H1 (cell line): Measurements from ENCODE around the gene SCARF1. TPM values are rescaled to one million over a fixed set of nuclear protein-coding genes. Genes with fewer than 3 reads are reported as not detected.

ENCODE experiments used
- CTCF ChIA-PET: fragments of 300-600 bp; sonication (Branson Sonifier 250); formaldehyde crosslinking; loops from one replicate; lab custom pipeline; 2021; ENCODE audit not compliant: partially characterized antibody; lab: Charles Lee
- POLR2A ChIA-PET: fragments of 300-600 bp; sonication (Branson Sonifier 250); formaldehyde crosslinking; loops from one replicate; lab custom pipeline; 2021; ENCODE audit warnings: inconsistent platforms; ENCODE audit not compliant: partially characterized antibody; lab: Charles Lee
- DNase-seq, 2 experiments: peaks; one replicate each; pipeline versions ENCODE4 v3.0.0 to v3.0.0-alpha.2; 2010 to 2022; ENCODE audit warnings: low spot score in 2 of 2, low read depth in 1 of 2, mixed read lengths in 1 of 2
- FAIRE-seq: peaks from 2 replicates; lab custom pipeline; 2011; peaks lifted over from hg19 to GRCh38; lab: Jason Lieb, UNC
- H2AFZ ChIP-seq: 2 replicates; pipeline ENCODE4 v1.8.1; 2012; ENCODE audit warnings: low read length, inconsistent platforms
- H2AK5ac ChIP-seq: 2 replicates; pipeline ENCODE4 v1.6.1; 2013; ENCODE audit warnings: low read depth, low read length
- H2BK120ac ChIP-seq: replicated peaks from 2 replicates; pipeline ENCODE3; 2013; ENCODE audit warnings: low read depth, low read length, inconsistent platforms
- H2BK12ac ChIP-seq: 2 replicates; pipeline ENCODE4 v1.6.1; 2013; ENCODE audit warnings: low read depth, low read length
- H2BK15ac ChIP-seq: 2 replicates; pipeline ENCODE4 v1.6.1; 2013; ENCODE audit warnings: low read length
- H2BK20ac ChIP-seq: 2 replicates; pipeline ENCODE4 v1.6.1; 2013; ENCODE audit warnings: low read length
- H2BK5ac ChIP-seq: 2 replicates; pipeline ENCODE4 v1.6.1; 2013; ENCODE audit warnings: low read depth, low read length
- H3K14ac ChIP-seq: 2 replicates; pipeline ENCODE4 v1.6.1; 2013; ENCODE audit warnings: inconsistent platforms; ENCODE audit not compliant: insufficient read length
- H3K18ac ChIP-seq: 2 replicates; pipeline ENCODE4 v1.6.1; 2013; ENCODE audit warnings: low read length; ENCODE audit errors: extremely low read depth
- H3K23ac ChIP-seq: 2 replicates; pipeline ENCODE4 v1.6.1; 2013; ENCODE audit warnings: inconsistent platforms; ENCODE audit not compliant: insufficient read length
- H3K23me2 ChIP-seq: 2 replicates; pipeline ENCODE4 v1.6.1; 2013; ENCODE audit warnings: low read depth, low read length
- H3K27ac ChIP-seq: 2 replicates; pipeline ENCODE4 v1.6.1; 2011; ENCODE audit warnings: low read depth, low read length, inconsistent platforms
- H3K27me3 ChIP-seq, 4 experiments: replicated peaks in 1 of 4; 1 replicate in 1 of 4; 2 replicates in 3 of 4; pipeline versions ENCODE4 v1.6.1 to v1.8.1; 2011 to 2013; ENCODE audit warnings: low read length in 3 of 4, mild to moderate bottlenecking in 3 of 4, inconsistent platforms in 2 of 4, mixed read lengths in 2 of 4, moderate library complexity in 1 of 4; ENCODE audit not compliant: control insufficient read depth in 3 of 4, insufficient read depth in 3 of 4; ENCODE audit errors: extremely low read depth in 1 of 4
- H3K36me3 ChIP-seq, 4 experiments: 2 replicates each; pipeline versions ENCODE4 v1.6.1 to v1.8.1; 2011 to 2013; ENCODE audit warnings: mild to moderate bottlenecking in 4 of 4, low read length in 3 of 4, moderate library complexity in 2 of 4, control low read depth in 1 of 4, inconsistent platforms in 1 of 4; ENCODE audit not compliant: insufficient read depth in 4 of 4, control insufficient read depth in 2 of 4
- H3K4ac ChIP-seq: replicated peaks from 2 replicates; pipeline ENCODE3; 2013; ENCODE audit warnings: low read length, low read depth, mixed read lengths, inconsistent platforms; ENCODE audit not compliant: insufficient read length
- H3K4me1 ChIP-seq, 4 experiments: replicated peaks in 1 of 4; 1 replicate in 1 of 4; 2 replicates in 3 of 4; pipeline versions ENCODE4 v1.6.1 to v1.8.1; 2011 to 2013; ENCODE audit warnings: low read length in 3 of 4, inconsistent platforms in 2 of 4, mixed read lengths in 1 of 4; ENCODE audit not compliant: insufficient read depth in 4 of 4, control insufficient read depth in 3 of 4
- H3K4me2 ChIP-seq, 2 experiments: 2 replicates each; pipeline versions ENCODE4 v1.6.1 to v1.8.1; 2011 to 2013; ENCODE audit warnings: low read depth in 2 of 2, low read length in 2 of 2, control low read depth in 1 of 2, inconsistent platforms in 1 of 2, mild to moderate bottlenecking in 1 of 2; ENCODE audit not compliant: insufficient read depth in 1 of 2
- H3K4me3 ChIP-seq, 4 experiments: fragments of 200-600, 300-600 bp in 1 of 4; sonication (generic), shearing (Covaris generic), sonication (Bioruptor Twin) in 1 of 4; 2 replicates each; pipeline versions ENCODE4 v1.5.1 to v1.8.1; 2011 to 2016; ENCODE audit warnings: low read length in 4 of 4, low read depth in 3 of 4, control low read depth in 2 of 4, inconsistent platforms in 2 of 4, mild to moderate bottlenecking in 2 of 4, mixed read lengths in 1 of 4, moderate library complexity in 1 of 4; ENCODE audit not compliant: insufficient read depth in 2 of 4; ENCODE audit errors: extremely low read depth in 1 of 4
- H3K56ac ChIP-seq: replicated peaks from 2 replicates; pipeline ENCODE3; 2013; ENCODE audit warnings: low read depth, mild to moderate bottlenecking, mixed read lengths, low read length, inconsistent platforms; ENCODE audit not compliant: insufficient read length
- H3K79me1 ChIP-seq: 2 replicates; pipeline ENCODE4 v1.6.1; 2013; ENCODE audit warnings: low read depth, low read length, control low read depth
- H3K79me2 ChIP-seq, 2 experiments: 2 replicates each; pipeline versions ENCODE4 v1.6.1 to v1.8.1; 2012 to 2013; ENCODE audit warnings: low read length in 2 of 2, mild to moderate bottlenecking in 2 of 2, inconsistent platforms in 1 of 2; ENCODE audit not compliant: insufficient read depth in 2 of 2, control insufficient read depth in 1 of 2
- H3K9ac ChIP-seq, 4 experiments: replicated peaks in 1 of 4; 1 replicate in 1 of 4; 2 replicates in 3 of 4; pipeline versions ENCODE4 v1.6.1 to v1.8.1; 2011 to 2013; ENCODE audit warnings: low read depth in 3 of 4, low read length in 3 of 4, control low read depth in 2 of 4, mild to moderate bottlenecking in 2 of 4, moderate library complexity in 2 of 4, inconsistent platforms in 1 of 4; ENCODE audit errors: extremely low read depth in 1 of 4
- H3K9me3 ChIP-seq, 2 experiments: 2 replicates each; pipeline versions ENCODE4 v1.6.1 to v1.8.1; 2012 to 2013; ENCODE audit warnings: mild to moderate bottlenecking in 2 of 2, moderate library complexity in 2 of 2, control low read depth in 1 of 2, inconsistent platforms in 1 of 2, low read depth in 1 of 2, low read length in 1 of 2, mixed read lengths in 1 of 2; ENCODE audit not compliant: insufficient read depth in 2 of 2
- H4K20me1 ChIP-seq, 2 experiments: replicated peaks in 1 of 2; 2 replicates each; pipeline versions ENCODE3 to v1.8.1; 2011 to 2013; ENCODE audit warnings: inconsistent platforms in 2 of 2, low read length in 2 of 2, mild to moderate bottlenecking in 1 of 2; ENCODE audit not compliant: insufficient read depth in 2 of 2, control insufficient read depth in 1 of 2
- H4K5ac ChIP-seq: 2 replicates; pipeline ENCODE4 v1.6.1; 2013; ENCODE audit warnings: low read length, low read depth, mixed read lengths, inconsistent platforms; ENCODE audit not compliant: insufficient read length
- H4K8ac ChIP-seq: 2 replicates; pipeline ENCODE4 v1.8.0; 2013; ENCODE audit warnings: mild to moderate bottlenecking, moderate library complexity, low read length, inconsistent platforms; ENCODE audit not compliant: insufficient read depth; ENCODE audit errors: extremely low read depth
- H4K91ac ChIP-seq: replicated peaks from 2 replicates; pipeline ENCODE3; 2013; ENCODE audit warnings: low read length, mixed read lengths, inconsistent platforms; ENCODE audit not compliant: insufficient read length
- CTCF ChIP-seq, 3 experiments: IDR thresholded peaks; 1 replicate in 2 of 3; 2 replicates in 1 of 3; pipeline versions ENCODE4 v1.5.1 to v1.6.1; 2011; ENCODE audit warnings: low read length in 3 of 3, mild to moderate bottlenecking in 3 of 3, inconsistent platforms in 2 of 3, low read depth in 1 of 3, moderate library complexity in 1 of 3; ENCODE audit not compliant: insufficient read depth in 1 of 3; ENCODE audit errors: control extremely low read depth in 1 of 3
- TBP ChIP-seq: IDR thresholded peaks from 2 replicates; pipeline ENCODE4 v1.6.1; 2011; ENCODE audit warnings: low read depth, low read length, improper control_type of control experiment
- WGBS, 2 experiments: shearing (Covaris generic) in 1 of 2; methylation state at CpG; one replicate each; pipeline versions ENCODE4 v1.1.6 to v1.1.7; 2013 to 2015; ENCODE audit warnings: low lambda C conversion rate in 2 of 2, mixed read lengths in 2 of 2, inconsistent platforms in 1 of 2, low coverage in 1 of 2, missing lambda C conversion rate in 1 of 2; ENCODE audit not compliant: insufficient replicate concordance in 2 of 2, insufficient coverage in 1 of 2, insufficient read length in 1 of 2; ENCODE audit errors: extremely low coverage in 1 of 2, missing lambda C conversion rate in 1 of 2; 5-methylcytosine and 5-hydroxymethylcytosine counted together
- polyA plus RNA-seq, 7 experiments: library from polyadenylated mRNA; depleted of rRNA in 3 of 7; stranded (reverse) in 5 of 7; unstranded in 2 of 7; fragments of >200 nt in 5 of 7; fragments of 200-250 nt in 2 of 7; gene quantifications; 1 replicate in 5 of 7; 2 replicates in 1 of 7; 4 replicates in 1 of 7; pipeline versions ENCODE4 v1.2.1 to v1.2.3, GENCODE V29; 2011 to 2013; ENCODE audit warnings: missing spikeins in 2 of 7, mixed read lengths in 2 of 7
- total RNA-seq: library from RNA; stranded (reverse); fragmentation: NEBNext Ultra II Directional; extraction: Animal tissue kit (Norgen Biotek cat#: 25700); gene quantifications from 2 replicates; pipeline ENCODE4 v1.2.1, GENCODE V29; 2021

SCARF1 gene
- total and polyA plus RNA-seq, 2 of the 8 experiments (the other 6 are each of a cell fraction or from before 2014, with no cell fraction given), result 1.1 to 1.6 TPM

GRCh38 chr17:1641065-1641403, 4.5 kb downstream of the SCARF1 start:
- Histone ChIP-seq H4K5ac (no peak overlapping the region), H3K79me2 (no peaks in the 10 kb centered on the region), H4K91ac (peak overlapping the region; percentile 40), H3K4me1 (peaks cover 0 to 43% (median 22%) of the 10 kb centered on the region in 4 experiments; a peak in 6 of 7 replicates), H3K23me2 (peaks cover 5% of the 10 kb centered on the region; the same call in 1 of the 2 replicates), H2BK15ac (peak overlapping the region; percentile 81; the same call in 1 of the 2 replicates)
- no peak for DNase-seq
- TF ChIP-seq CTCF (IDR thresholded peaks at IDR 0.05; ENCODE audit: control extremely low read depth in 1 of 3, insufficient read depth in 1 of 3, low read depth in 1 of 3, low read length in 3 of 3) (peak in 2 of 3 experiments; percentile 0 to 18; a peak in 1 of 4 replicates), TBP (no peak)
- TF ChIP-seq, all 59 proteins: peak for 1
- H4K8ac ChIP-seq, result no peak overlapping the region
- no peak overlapping the region for H3K23ac ChIP-seq
- H3K9me3 ChIP-seq, result no peaks in the 10 kb centered on the region
- no peak overlapping the region for H2AFZ ChIP-seq
- H3K18ac ChIP-seq, result no peak overlapping the region
- CTCF ChIA-PET, result interaction anchor here (1.1 to 4.4 kb wide), 6 partner anchors 8 to 68 kb away, joined by 3 to 36 read pairs (median 4); partner anchors contain the start of genes RILP and SLC43A2
- 0 out of 2 replicates have a peak overlapping the region, but pooled peaks have one; percentile 75 for H2BK12ac ChIP-seq
- no peak overlapping the region for H2BK5ac ChIP-seq
- no peak for FAIRE-seq
- H2AK5ac ChIP-seq, result 0 out of 2 replicates have a peak overlapping the region, but pooled peaks have one; percentile 65
- H3K27ac ChIP-seq, result no peak overlapping the region
- POLR2A ChIA-PET, result interaction anchor here (0.9 to 4.6 kb wide), 6 partner anchors 11 to 276 kb away, joined by 3 to 29 read pairs (median 3); partner anchors contain the start of gene SLC43A2
- no peak overlapping the region for H2BK120ac ChIP-seq
- no peaks in the 10 kb centered on the region for H4K20me1 ChIP-seq
- no peak overlapping the region for H3K14ac ChIP-seq
- H3K56ac ChIP-seq, result no peak overlapping the region
- H3K4me3 ChIP-seq, result no peak overlapping the region
- H3K79me1 ChIP-seq, result no peaks in the 10 kb centered on the region
- WGBS, 2 experiments, result 86% methylated on average over 12 of the region's 12 CpGs; no CpG with 5 or more reads in 1 of the 2 experiments
- no peak overlapping the region for H3K9ac ChIP-seq
- H2BK20ac ChIP-seq, result no peak overlapping the region
- H3K4ac ChIP-seq, result no peak overlapping the region
- H3K27me3 ChIP-seq, result peaks cover 0 to 13% (median 6%) of the 10 kb centered on the region in 4 experiments; a peak in 5 of 7 replicates
- no peak overlapping the region for H3K4me2 ChIP-seq
- H3K36me3 ChIP-seq, result no peaks in the 10 kb centered on the region
